CD14-positive monocyte (primary cell): ENCODE results near the gene BORCS8. TPM values are rescaled to one million over a fixed set of nuclear protein-coding genes. Genes with fewer than 3 reads are reported as not detected.
"Not testable (repeated sequence)": the region's sequence is repeated elsewhere in the genome, so short reads cannot be mapped to it uniquely, and the experiment has no call there.

Source experiments
- DNase-seq, 3 donors: peaks; one replicate each; pipeline ENCODE4 v3.0.0-alpha.2; 2011 to 2022
- H2AFZ ChIP-seq: 2 replicates; pipeline ENCODE4 v1.6.0; 2012; ENCODE audit warnings: mild to moderate bottlenecking, low read depth, low read length, inconsistent platforms; ENCODE audit not compliant: insufficient read depth, poor library complexity, severe bottlenecking
- H3K27ac ChIP-seq, 2 donors: 1 replicate in 1 of 2; 2 replicates in 1 of 2; pipeline ENCODE4 v1.5.1; 2012 to 2013; ENCODE audit warnings: low read length in 2 of 2, control low read depth in 1 of 2, inconsistent platforms in 1 of 2, low read depth in 1 of 2, mild to moderate bottlenecking in 1 of 2
- H3K27me3 ChIP-seq, 2 donors: one replicate each; pipeline versions ENCODE4 v1.6.0 to v1.6.1; 2011 to 2013; ENCODE audit warnings: low read length in 2 of 2; ENCODE audit not compliant: control insufficient read depth in 2 of 2, insufficient read depth in 2 of 2
- H3K36me3 ChIP-seq, 2 donors: replicated peaks in 1 of 2; 1 replicate in 1 of 2; 2 replicates in 1 of 2; pipeline versions ENCODE4 v1.5.1 to v1.6.1; 2012 to 2013; ENCODE audit warnings: low read length in 2 of 2, control low read depth in 1 of 2, inconsistent platforms in 1 of 2, mild to moderate bottlenecking in 1 of 2; ENCODE audit not compliant: insufficient read depth in 2 of 2, control insufficient read depth in 1 of 2
- H3K4me1 ChIP-seq, 2 donors: 1 replicate in 1 of 2; 2 replicates in 1 of 2; pipeline versions ENCODE4 v1.5.1 to v1.6.1; 2012 to 2013; ENCODE audit warnings: low read length in 2 of 2, control low read depth in 1 of 2, inconsistent platforms in 1 of 2, mild to moderate bottlenecking in 1 of 2, moderate library complexity in 1 of 2; ENCODE audit not compliant: insufficient read depth in 2 of 2, control insufficient read depth in 1 of 2
- H3K4me2 ChIP-seq: replicated peaks from 2 replicates; pipeline ENCODE3; 2012; ENCODE audit warnings: low read length, moderate library complexity, mild to moderate bottlenecking; ENCODE audit not compliant: poor library complexity, severe bottlenecking; ENCODE audit errors: extremely low read depth
- H3K4me3 ChIP-seq, 3 experiments: fragments of 200-600 bp in 1 of 3; sonication (generic) in 1 of 3; replicated peaks in 1 of 3; 1 replicate in 2 of 3; 2 replicates in 1 of 3; pipeline ENCODE4 v1.5.1; 2011 to 2013; ENCODE audit warnings: low read length in 3 of 3, mild to moderate bottlenecking in 3 of 3, control low read depth in 2 of 3, low read depth in 2 of 3, inconsistent platforms in 1 of 3, moderate library complexity in 1 of 3
- H3K79me2 ChIP-seq: 2 replicates; pipeline ENCODE4 v1.6.0; 2012; ENCODE audit warnings: mild to moderate bottlenecking, control low read depth, inconsistent platforms, low read length, moderate library complexity; ENCODE audit not compliant: insufficient read depth
- H3K9ac ChIP-seq: 2 replicates; pipeline ENCODE4 v1.6.0; 2017; ENCODE audit warnings: low read length, mild to moderate bottlenecking; ENCODE audit not compliant: insufficient read depth, poor library complexity, severe bottlenecking
- H3K9me3 ChIP-seq, 2 donors: replicated peaks in 1 of 2; 1 replicate in 1 of 2; 2 replicates in 1 of 2; pipeline versions ENCODE4 v1.5.1 to v1.6.1; 2012 to 2013; ENCODE audit warnings: low read length in 2 of 2, control low read depth in 1 of 2; ENCODE audit not compliant: control insufficient read depth in 1 of 2, insufficient read depth in 1 of 2
- H4K20me1 ChIP-seq: 2 replicates; pipeline ENCODE4 v1.6.0; 2012; ENCODE audit warnings: mild to moderate bottlenecking, low read length, control low read depth, moderate library complexity; ENCODE audit not compliant: insufficient read depth
- H3K27ac Mint-ChIP-seq, 7 donors: one replicate each; pipeline ENCODE4 v1.8.0; 2020; ENCODE audit warnings: mild to moderate bottlenecking in 7 of 7, mixed read lengths in 7 of 7, moderate library complexity in 6 of 7, inconsistent platforms in 2 of 7
- H3K27me3 Mint-ChIP-seq, 3 donors: one replicate each; pipeline ENCODE4 v1.8.0; 2021 to 2022; ENCODE audit warnings: low read depth in 3 of 3, mild to moderate bottlenecking in 3 of 3, mixed read lengths in 3 of 3, moderate library complexity in 3 of 3, inconsistent platforms in 1 of 3
- H3K36me3 Mint-ChIP-seq, 2 donors: one replicate each; pipeline ENCODE4 v1.8.0; 2020; ENCODE audit warnings: mixed read lengths in 2 of 2, inconsistent platforms in 1 of 2, mild to moderate bottlenecking in 1 of 2
- H3K4me1 Mint-ChIP-seq: one replicate; pipeline ENCODE4 v1.8.0; 2020; ENCODE audit warnings: mild to moderate bottlenecking, mixed read lengths
- H3K4me3 Mint-ChIP-seq, 2 donors: one replicate each; pipeline ENCODE4 v1.8.0; 2020; ENCODE audit warnings: mild to moderate bottlenecking in 2 of 2, mixed read lengths in 2 of 2, moderate library complexity in 1 of 2
- H3K9me3 Mint-ChIP-seq, 7 donors: one replicate each; pipeline ENCODE4 v1.8.0; 2020 to 2022; ENCODE audit warnings: mixed read lengths in 7 of 7, mild to moderate bottlenecking in 6 of 7, moderate library complexity in 6 of 7, inconsistent platforms in 2 of 7
- CTCF ChIP-seq: fragments of 200-600 bp; IDR thresholded peaks from one replicate; pipeline ENCODE4 v1.8.0; 2022; ENCODE audit warnings: antibody characterized with exemption, mild to moderate bottlenecking
- WGBS: methylation state at CpG from one replicate; pipeline ENCODE4 v1.1.5; 2013; ENCODE audit warnings: missing lambda C conversion rate; ENCODE audit not compliant: insufficient coverage; 5-methylcytosine and 5-hydroxymethylcytosine counted together
- intact Hi-C, 2 donors: fragments of 100-400 bp; cut with micrococcal nuclease; formaldehyde crosslinking; loops; one replicate each; pipeline versions ENCODE4 v1.15.0 to v1.15.1; 2023
- polyA plus RNA-seq, 3 donors: library from polyadenylated mRNA; depleted of rRNA in 1 of 3; unstranded in 2 of 3; stranded (reverse) in 1 of 3; fragments of 300-500 nt in 2 of 3; fragments of >200 nt in 1 of 3; fragmentation: Illumina TruSeq in 2 of 3; gene quantifications; 1 replicate in 2 of 3; 2 replicates in 1 of 3; pipeline ENCODE4 v1.2.3, GENCODE V29; 2012 to 2021

The BORCS8 gene
- polyA plus RNA-seq, 3 donors = 31.6 to 44.1 (median 36.5) TPM

GRCh38 chr19:19223636-19224035, 31.7 kb upstream of the BORCS8 start:
- no peak overlapping the region for H2AFZ ChIP-seq
- H3K9me3 ChIP-seq = no peaks in the 10 kb centered on the region
- no CpG with 5 or more reads among the region's 6 CpGs for WGBS
- TF ChIP-seq CTCF = no peak
- no peaks in the 10 kb centered on the region for H3K36me3 ChIP-seq
- no peak overlapping the region for H3K27ac Mint-ChIP-seq
- H4K20me1 ChIP-seq = no peaks in the 10 kb centered on the region
- no peaks in the 10 kb centered on the region for H3K36me3 Mint-ChIP-seq
- no peak overlapping the region for H3K9ac ChIP-seq
- H3K4me2 ChIP-seq = no peak overlapping the region
- peaks cover 6% of the 10 kb centered on the region for H3K4me1 Mint-ChIP-seq
- H3K4me1 ChIP-seq = peaks cover 8 to 12% of the 10 kb centered on the region in 2 donors
- peaks cover 3 to 24% of the 10 kb centered on the region in 2 donors for H3K27me3 ChIP-seq
- intact Hi-C loops = loop anchor here in 1 of 2 donors (2.0 kb wide), 1 partner anchor 77 kb away; no protein-coding TSS in a partner anchor
- H3K9me3 Mint-ChIP-seq = peaks cover 0 to 2% (median 0%) of the 10 kb centered on the region in 7 donors
- H3K4me3 ChIP-seq = no peak overlapping the region
- no peaks in the 10 kb centered on the region for H3K79me2 ChIP-seq
- no peak overlapping the region for H3K27ac ChIP-seq
- DNase-seq = no peak
- H3K27me3 Mint-ChIP-seq = peaks cover 28 to 49% (median 35%) of the 10 kb centered on the region in 3 donors
- no peak overlapping the region for H3K4me3 Mint-ChIP-seq

- Histone ChIP-seq H3K4me1 (peaks cover 8 to 12% of the 10 kb centered on the region in 2 donors), H3K4me2 (no peak overlapping the region), H3K79me2 (no peaks in the 10 kb centered on the region), H3K9me3 (no peaks in the 10 kb centered on the region), H4K20me1 (no peaks in the 10 kb centered on the region), H3K9ac (no peak overlapping the region), H3K27ac (no peak overlapping the region), H3K27me3 (peaks cover 3 to 24% of the 10 kb centered on the region in 2 donors), H2AFZ (no peak overlapping the region), H3K36me3 (no peaks in the 10 kb centered on the region), H3K4me3 (no peak overlapping the region)
- peaks cover 6% of the 10 kb centered on the region for H3K4me1 Mint-ChIP-seq
- peak overlapping the region in 1 of 7 donors; percentile 31 for H3K27ac Mint-ChIP-seq
- WGBS = no CpG with 5 or more reads among the region's 5 CpGs
- no peak for TF ChIP-seq CTCF
- no peaks in the 10 kb centered on the region for H3K36me3 Mint-ChIP-seq
- H3K9me3 Mint-ChIP-seq = peaks cover 0 to 2% (median 0%) of the 10 kb centered on the region in 7 donors
- H3K27me3 Mint-ChIP-seq = peaks cover 26 to 46% (median 33%) of the 10 kb centered on the region in 3 donors
- intact Hi-C loops = no loop called here
- no peak for DNase-seq
- no peak overlapping the region for H3K4me3 Mint-ChIP-seq
These were observed 31.1 kb upstream of the BORCS8 start for GRCh38 chr19:19223060-19223459.

GRCh38 chr19:19221000-19221399, 29.0 kb upstream of the BORCS8 start:
- H3K9me3 ChIP-seq, H3K4me2 ChIP-seq, DNase-seq, H3K4me3 Mint-ChIP-seq, H3K4me3 ChIP-seq, H3K4me1 Mint-ChIP-seq, intact Hi-C loops, H2AFZ ChIP-seq, H3K79me2 ChIP-seq, H3K36me3 Mint-ChIP-seq, H4K20me1 ChIP-seq, H3K36me3 ChIP-seq, H3K27ac ChIP-seq, H3K9ac ChIP-seq, H3K27ac Mint-ChIP-seq: not testable (repeated sequence)
- H3K9me3 Mint-ChIP-seq = peaks cover 0 to 10% (median 3%) of the 10 kb centered on the region in 7 donors
- Histone ChIP-seq H3K27me3 (peaks cover 3 to 24% of the 10 kb centered on the region in 2 donors), H3K4me1 (peaks cover 8 to 12% of the 10 kb centered on the region in 2 donors)
- H3K27me3 Mint-ChIP-seq = peaks cover 32 to 44% (median 34%) of the 10 kb centered on the region in 3 donors
- 100% methylated on average over 2 of the region's 8 CpGs for WGBS
